K562 (cell line): ENCODE measurements around the gene NR3C1. TPM values are rescaled to one million over a fixed set of nuclear protein-coding genes. Genes with fewer than 3 reads are reported as not detected.

ENCODE experiments used
- DACH1 ChIP-seq: fragments of 450-650 bp; IDR thresholded peaks from 2 replicates; pipeline ENCODE4 v1.6.1; 2018; ENCODE audit not compliant: partially characterized antibody
- GABPB1 ChIP-seq: sonication (generic); formaldehyde crosslinking; IDR thresholded peaks from 2 replicates; pipeline ENCODE4 v1.8.0; 2022; ENCODE audit warnings: mild to moderate bottlenecking, missing genetic modification reagents
- IRF9 ChIP-seq: fragments of 450-650 bp; IDR thresholded peaks from 2 replicates; pipeline ENCODE4 v1.6.1; 2016; ENCODE audit warnings: missing biosample characterization, missing genetic modification characterization
- KLF10 ChIP-seq: fragments of 250-450 bp; sonication (Bioruptor Pico); IDR thresholded peaks from 2 replicates; pipeline ENCODE4 v1.6.1; 2021; ENCODE audit warnings: matching md5 sums
- NFATC3 ChIP-seq: fragments of 450-650 bp; IDR thresholded peaks from 2 replicates; pipeline ENCODE4 v1.6.1; 2017; ENCODE audit warnings: mild to moderate bottlenecking
- NR2F6 ChIP-seq: fragments of 450-650 bp; formaldehyde crosslinking; IDR thresholded peaks from 2 replicates; pipeline ENCODE4 v1.4.0; 2020; ENCODE audit warnings: mild to moderate bottlenecking
- PHB ChIP-seq: fragments of 250-450 bp; sonication (Bioruptor Pico); IDR thresholded peaks from 2 replicates; pipeline ENCODE4 v1.5.0; 2021
- SMARCA4 ChIP-seq: fragments of 450-650 bp; IDR thresholded peaks from 2 replicates; pipeline ENCODE4 v1.6.1; 2016
- ZNF583 ChIP-seq: fragments of 250-450 bp; sonication (Bioruptor Pico); IDR thresholded peaks from 2 replicates; pipeline ENCODE4 v1.4.0; 2020
- ZNF717 ChIP-seq: fragments of 250-450 bp; sonication (Bioruptor Pico); IDR thresholded peaks from 2 replicates; pipeline ENCODE4 v1.5.0; 2021
- polyA plus RNA-seq, 8 experiments: library from polyadenylated mRNA; depleted of rRNA in 4 of 8; stranded (reverse) in 5 of 8; unstranded in 3 of 8; fragments of >200 nt; fragmentation: Nextera tagmentation in 2 of 8; fragmentation: Illumina TruSeq in 1 of 8; extraction: Ambion mirVana in 2 of 8; extraction: Trizol in 1 of 8; gene quantifications; 2 replicates each; pipeline versions ENCODE4 v1.2.1 to v1.2.3, GENCODE V29; 2011 to 2014; ENCODE audit warnings: inconsistent platforms in 1 of 8, missing spikeins in 1 of 8
- total RNA-seq, 7 experiments: library from RNA; depleted of rRNA in 6 of 7; stranded (reverse); fragments of >200 nt in 6 of 7; fragmentation: Illumina TruSeq in 2 of 7; extraction: Trizol in 2 of 7; gene quantifications; 2 replicates each; pipeline versions ENCODE4 v1.2.1 to v1.2.3, GENCODE V29; 2011 to 2021; ENCODE audit warnings: low replicate concordance in 1 of 7
- TF ChIP-seq, protein P1 (sequence below): fragments of 450-650 bp; IDR thresholded peaks from 2 replicates; pipeline ENCODE4 v1.6.1; 2018; ENCODE audit not compliant: partially characterized antibody
- TF ChIP-seq, protein P2 (sequence below): fragments of 450-650 bp; formaldehyde crosslinking; IDR thresholded peaks from 2 replicates; pipeline ENCODE4 v1.4.0; 2020; ENCODE audit warnings: mild to moderate bottlenecking

The NR3C1 gene
- total and polyA plus RNA-seq, 9 of the 15 experiments (the other 6 are each of a cell fraction or from before 2014, with no cell fraction given): 8.2 to 36.0 (median 15.0) TPM

DNA sequence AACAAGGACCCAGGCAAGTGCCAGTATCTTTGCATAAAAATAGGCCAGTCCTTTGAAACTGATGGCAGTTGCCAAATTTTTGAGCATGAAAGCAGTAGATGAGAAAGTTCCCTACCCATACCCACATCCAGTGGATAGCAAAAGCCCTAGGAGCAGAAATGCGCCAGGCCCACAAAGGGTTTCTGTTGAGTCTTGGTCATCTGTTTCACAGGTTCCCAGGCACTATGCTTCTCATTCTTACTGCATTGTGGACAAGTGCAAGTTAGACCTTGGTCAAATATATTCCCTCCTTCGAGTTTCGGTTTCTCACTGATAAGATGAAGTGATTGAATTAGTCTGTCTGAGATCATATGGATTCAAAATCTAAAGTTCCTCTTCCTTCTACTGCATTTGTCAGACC is 152.3 kb downstream of the NR3C1 start (continued):
- TF ChIP-seq IRF9 (tag) (no peak), DACH1 (no peak), ZNF583 (CRISPR knock-in tag) (no peak), GABPB1 (CRISPR knock-in tag) (no peak), ZNF717 (CRISPR knock-in tag) (no peak), NFATC3 (no peak), SMARCA4 (no peak), PHB (CRISPR knock-in tag) (no peak), NR2F6 (CRISPR knock-in tag) (no peak), KLF10 (CRISPR knock-in tag) (no peak)
- TF ChIP-seq, protein P1, sequence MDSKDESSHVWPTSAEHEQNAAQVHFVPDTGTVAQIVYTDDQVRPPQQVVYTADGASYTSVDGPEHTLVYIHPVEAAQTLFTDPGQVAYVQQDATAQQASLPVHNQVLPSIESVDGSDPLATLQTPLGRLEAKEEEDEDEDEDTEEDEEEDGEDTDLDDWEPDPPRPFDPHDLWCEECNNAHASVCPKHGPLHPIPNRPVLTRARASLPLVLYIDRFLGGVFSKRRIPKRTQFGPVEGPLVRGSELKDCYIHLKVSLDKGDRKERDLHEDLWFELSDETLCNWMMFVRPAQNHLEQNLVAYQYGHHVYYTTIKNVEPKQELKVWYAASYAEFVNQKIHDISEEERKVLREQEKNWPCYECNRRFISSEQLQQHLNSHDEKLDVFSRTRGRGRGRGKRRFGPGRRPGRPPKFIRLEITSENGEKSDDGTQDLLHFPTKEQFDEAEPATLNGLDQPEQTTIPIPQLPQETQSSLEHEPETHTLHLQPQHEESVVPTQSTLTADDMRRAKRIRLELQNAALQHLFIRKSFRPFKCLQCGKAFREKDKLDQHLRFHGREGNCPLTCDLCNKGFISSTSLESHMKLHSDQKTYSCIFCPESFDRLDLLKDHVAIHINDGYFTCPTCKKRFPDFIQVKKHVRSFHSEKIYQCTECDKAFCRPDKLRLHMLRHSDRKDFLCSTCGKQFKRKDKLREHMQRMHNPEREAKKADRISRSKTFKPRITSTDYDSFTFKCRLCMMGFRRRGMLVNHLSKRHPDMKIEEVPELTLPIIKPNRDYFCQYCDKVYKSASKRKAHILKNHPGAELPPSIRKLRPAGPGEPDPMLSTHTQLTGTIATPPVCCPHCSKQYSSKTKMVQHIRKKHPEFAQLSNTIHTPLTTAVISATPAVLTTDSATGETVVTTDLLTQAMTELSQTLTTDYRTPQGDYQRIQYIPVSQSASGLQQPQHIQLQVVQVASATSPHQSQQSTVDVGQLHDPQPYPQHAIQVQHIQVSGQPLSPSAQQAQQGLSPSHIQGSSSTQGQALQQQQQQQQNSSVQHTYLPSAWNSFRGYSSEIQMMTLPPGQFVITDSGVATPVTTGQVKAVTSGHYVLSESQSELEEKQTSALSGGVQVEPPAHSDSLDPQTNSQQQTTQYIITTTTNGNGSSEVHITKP: no peak
- TF ChIP-seq, protein P2, sequence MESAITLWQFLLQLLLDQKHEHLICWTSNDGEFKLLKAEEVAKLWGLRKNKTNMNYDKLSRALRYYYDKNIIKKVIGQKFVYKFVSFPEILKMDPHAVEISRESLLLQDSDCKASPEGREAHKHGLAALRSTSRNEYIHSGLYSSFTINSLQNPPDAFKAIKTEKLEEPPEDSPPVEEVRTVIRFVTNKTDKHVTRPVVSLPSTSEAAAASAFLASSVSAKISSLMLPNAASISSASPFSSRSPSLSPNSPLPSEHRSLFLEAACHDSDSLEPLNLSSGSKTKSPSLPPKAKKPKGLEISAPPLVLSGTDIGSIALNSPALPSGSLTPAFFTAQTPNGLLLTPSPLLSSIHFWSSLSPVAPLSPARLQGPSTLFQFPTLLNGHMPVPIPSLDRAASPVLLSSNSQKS (CRISPR knock-in tag): no peak
